Glutamatergic neuron (in vitro differentiated cells): ENCODE data around the gene C19orf44. TPM values are rescaled to one million over a fixed set of nuclear protein-coding genes. Genes with fewer than 3 reads are reported as not detected.
A peak's percentile ranks its signal among the peaks of the same experiment; 100 is the strongest.
"Not testable (repeated sequence)": the region's sequence is repeated elsewhere in the genome, so short reads cannot be mapped to it uniquely, and the experiment has no call there.

Experiments
- DNase-seq: peaks from one replicate; pipeline ENCODE4 v3.0.0; 2022
- H3K27ac Mint-ChIP-seq: one replicate; pipeline ENCODE4 v1.8.0; 2020; ENCODE audit warnings: mild to moderate bottlenecking, mixed read lengths, inconsistent platforms; ENCODE audit not compliant: unreplicated experiment
- H3K27me3 Mint-ChIP-seq: one replicate; pipeline ENCODE4 v1.8.0; 2020; ENCODE audit warnings: mild to moderate bottlenecking, moderate library complexity, mixed read lengths, inconsistent platforms; ENCODE audit not compliant: unreplicated experiment
- H3K36me3 Mint-ChIP-seq: one replicate; pipeline ENCODE4 v1.8.0; 2020; ENCODE audit warnings: mild to moderate bottlenecking, mixed read lengths, inconsistent platforms; ENCODE audit not compliant: unreplicated experiment
- H3K4me1 Mint-ChIP-seq: one replicate; pipeline ENCODE4 v1.8.0; 2020; ENCODE audit warnings: mild to moderate bottlenecking, low read depth, mixed read lengths, inconsistent platforms; ENCODE audit not compliant: unreplicated experiment
- H3K4me3 Mint-ChIP-seq: one replicate; pipeline ENCODE4 v1.8.0; 2020; ENCODE audit warnings: mild to moderate bottlenecking, mixed read lengths, inconsistent platforms; ENCODE audit not compliant: unreplicated experiment
- H3K9me3 Mint-ChIP-seq: one replicate; pipeline ENCODE4 v1.8.0; 2020; ENCODE audit warnings: mild to moderate bottlenecking, moderate library complexity, mixed read lengths, inconsistent platforms; ENCODE audit not compliant: unreplicated experiment
- long read RNA-seq: library from polyadenylated mRNA; unstranded; transcript quantifications from one replicate; pipeline ENCODE4 v2.0.0, GENCODE V29; 2020; ENCODE audit not compliant: unreplicated experiment
- total RNA-seq: library from RNA; stranded (reverse); fragmentation: NEBNext Ultra II Directional; extraction: Animal tissue kit (Norgen Biotek cat#: 25700); gene quantifications from one replicate; pipeline ENCODE4 v1.2.1, GENCODE V29; 2021; ENCODE audit not compliant: unreplicated experiment
- TF ChIP-seq, protein P1 (sequence below): fragments of 200-600 bp; sonication (generic); IDR thresholded peaks from one replicate; pipeline ENCODE4 v1.5.0; 2021; ENCODE audit not compliant: partially characterized antibody, unreplicated experiment

Gene C19orf44
- total RNA-seq: 5.0 TPM
- long read RNA-seq, partial matches to known transcripts: 1 of 3 reads
- long read RNA-seq, other reads (novel, unspliced or antisense): 0 of 3 reads

DNA sequence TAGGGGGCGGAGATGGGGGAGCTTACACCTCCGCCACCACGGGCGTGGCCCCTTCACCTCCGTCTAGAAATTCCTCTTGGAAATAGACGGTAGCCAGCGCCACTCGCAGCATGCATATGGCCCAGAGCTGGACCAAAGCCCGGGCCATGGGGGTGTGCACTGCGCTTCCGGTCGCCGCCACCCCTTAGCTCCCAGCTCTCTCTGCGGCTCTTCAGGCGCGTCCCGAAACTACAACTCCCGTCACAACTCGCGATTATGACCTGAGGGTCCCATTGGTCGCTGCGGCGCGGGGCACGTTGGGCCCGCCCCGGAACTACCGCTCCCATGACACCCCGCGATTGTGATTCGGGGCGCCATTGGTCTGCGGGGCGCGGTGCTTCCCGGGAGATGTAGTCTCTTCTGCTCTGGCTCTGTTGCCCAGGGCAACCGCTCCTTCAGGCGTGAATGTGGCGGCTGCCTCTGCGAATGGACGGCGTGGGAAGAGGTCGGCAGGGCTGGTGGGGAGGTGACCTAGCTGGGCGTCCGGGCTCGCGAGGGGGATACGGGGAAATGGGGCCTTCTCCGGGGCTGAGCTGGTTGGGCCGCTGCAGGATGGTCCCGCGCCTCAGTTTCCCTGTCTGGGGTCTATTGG is at the start of gene C19orf44, which contains the start of gene CALR3:
C19orf44 (plus strand) TSS at position 413 of the 631 bp plus-strand sequence. CDS start 4,399 bp downstream, outside the sequence.
CALR3 (minus strand) TSS at position 186 of the 631 bp plus-strand sequence; CDS start at position 148, 38 bp downstream.
- peaks cover 2% of the 10 kb centered on the region for H3K27me3 Mint-ChIP-seq
- peak within 1 kb of the TSS; percentile 95 for H3K4me3 Mint-ChIP-seq
- TF ChIP-seq, protein P1, sequence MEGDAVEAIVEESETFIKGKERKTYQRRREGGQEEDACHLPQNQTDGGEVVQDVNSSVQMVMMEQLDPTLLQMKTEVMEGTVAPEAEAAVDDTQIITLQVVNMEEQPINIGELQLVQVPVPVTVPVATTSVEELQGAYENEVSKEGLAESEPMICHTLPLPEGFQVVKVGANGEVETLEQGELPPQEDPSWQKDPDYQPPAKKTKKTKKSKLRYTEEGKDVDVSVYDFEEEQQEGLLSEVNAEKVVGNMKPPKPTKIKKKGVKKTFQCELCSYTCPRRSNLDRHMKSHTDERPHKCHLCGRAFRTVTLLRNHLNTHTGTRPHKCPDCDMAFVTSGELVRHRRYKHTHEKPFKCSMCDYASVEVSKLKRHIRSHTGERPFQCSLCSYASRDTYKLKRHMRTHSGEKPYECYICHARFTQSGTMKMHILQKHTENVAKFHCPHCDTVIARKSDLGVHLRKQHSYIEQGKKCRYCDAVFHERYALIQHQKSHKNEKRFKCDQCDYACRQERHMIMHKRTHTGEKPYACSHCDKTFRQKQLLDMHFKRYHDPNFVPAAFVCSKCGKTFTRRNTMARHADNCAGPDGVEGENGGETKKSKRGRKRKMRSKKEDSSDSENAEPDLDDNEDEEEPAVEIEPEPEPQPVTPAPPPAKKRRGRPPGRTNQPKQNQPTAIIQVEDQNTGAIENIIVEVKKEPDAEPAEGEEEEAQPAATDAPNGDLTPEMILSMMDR: no peak
- H3K36me3 Mint-ChIP-seq: peaks cover 2% of the 10 kb centered on the region
- no peaks in the 10 kb centered on the region for H3K4me1 Mint-ChIP-seq
- H3K9me3 Mint-ChIP-seq: peaks cover 2% of the 10 kb centered on the region
- peak within 1 kb of the TSS; percentile 83 for H3K27ac Mint-ChIP-seq
- DNase-seq: peak; percentile 98

DNA sequence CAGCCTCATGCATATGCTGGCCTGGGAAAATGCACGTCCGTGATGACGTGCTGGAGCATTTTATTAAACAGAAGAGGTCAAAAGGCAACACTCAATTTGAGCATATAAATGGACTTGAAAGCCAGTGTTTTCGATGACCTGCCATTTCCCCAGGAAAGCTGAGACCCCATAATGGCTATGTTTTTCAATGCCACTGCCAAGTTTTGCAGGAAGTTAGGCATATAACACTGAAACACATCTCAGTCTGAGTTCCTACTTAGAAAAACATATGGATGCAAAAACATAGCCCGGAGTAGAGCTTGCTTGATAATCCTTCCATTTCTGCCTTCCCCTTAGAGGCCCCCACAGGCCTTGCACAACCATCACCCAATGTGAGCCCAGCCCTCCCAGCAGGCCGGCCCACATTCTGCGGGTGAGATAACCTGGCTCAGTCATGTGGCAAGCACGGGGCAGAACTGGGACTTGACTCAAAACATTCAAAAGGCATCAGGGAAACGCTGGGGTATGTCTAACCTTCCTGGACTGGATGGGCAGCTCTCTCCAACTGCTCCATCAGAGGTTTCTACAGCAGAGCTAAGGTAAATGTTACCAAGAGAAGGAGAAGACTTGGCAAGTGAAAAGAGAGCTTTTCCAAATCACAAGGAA is 49.3 kb upstream of the C19orf44 start:
- DNase-seq: no peak
- TF ChIP-seq, protein P1: no peak
- H3K4me3 Mint-ChIP-seq: no peak overlapping the region
- H3K36me3 Mint-ChIP-seq: no peaks in the 10 kb centered on the region
- H3K4me1 Mint-ChIP-seq: peaks cover 40% of the 10 kb centered on the region
- H3K27me3 Mint-ChIP-seq: peaks cover 6% of the 10 kb centered on the region
- peak overlapping the region; percentile 17 for H3K27ac Mint-ChIP-seq
- peaks cover 2% of the 10 kb centered on the region for H3K9me3 Mint-ChIP-seq

DNA sequence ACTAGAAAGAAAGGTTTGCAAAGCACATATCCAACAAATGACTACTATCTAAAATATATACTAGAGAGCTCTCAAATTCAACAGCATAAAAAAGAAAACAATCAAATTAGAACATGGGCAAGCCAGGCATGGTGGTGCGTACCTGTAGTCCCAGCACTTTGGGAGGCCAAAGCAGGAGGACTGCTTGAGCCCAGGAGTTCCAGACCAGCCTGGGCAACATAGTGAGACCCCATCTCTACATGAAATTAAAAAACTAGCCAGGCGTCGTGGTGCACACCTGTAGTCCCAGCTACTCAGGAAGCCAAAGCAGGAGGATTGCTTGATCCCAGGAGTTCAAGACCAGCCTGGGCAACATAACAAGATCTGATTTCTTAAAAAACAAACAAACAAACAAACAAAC is 47.3 kb upstream of the C19orf44 start:
- not testable (repeated sequence) for H3K4me3 Mint-ChIP-seq, DNase-seq, H3K36me3 Mint-ChIP-seq, H3K9me3 Mint-ChIP-seq, H3K27me3 Mint-ChIP-seq, H3K27ac Mint-ChIP-seq
- peaks cover 31% of the 10 kb centered on the region for H3K4me1 Mint-ChIP-seq

DNA sequence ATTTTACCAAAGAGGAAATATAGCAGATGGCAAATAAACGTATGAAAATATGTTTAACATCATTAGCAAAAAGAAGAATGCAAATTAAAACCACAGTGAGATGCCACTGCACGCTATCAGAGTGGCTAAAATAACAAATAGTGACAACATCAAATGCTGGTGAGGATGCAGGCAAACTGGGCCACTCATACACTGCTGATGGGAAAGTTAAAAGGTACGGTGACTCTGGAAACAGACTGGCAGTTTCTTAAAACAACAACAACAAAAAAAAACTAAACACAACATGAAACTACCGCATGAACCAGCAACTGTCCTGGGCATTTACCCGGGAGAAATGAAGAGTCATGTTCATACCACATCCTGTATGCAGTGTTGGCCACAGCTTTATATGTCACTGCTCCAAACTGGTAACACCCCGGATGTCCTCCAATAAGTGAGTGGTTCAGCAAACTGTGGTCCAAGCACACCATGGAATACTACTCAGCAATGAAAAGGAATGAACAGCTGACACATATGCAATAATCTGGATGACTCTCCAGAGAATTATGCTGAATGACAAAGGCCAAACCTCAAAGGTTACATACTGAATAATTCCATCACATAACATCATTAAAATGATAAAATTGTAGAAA is 46.7 kb upstream of the C19orf44 start:
- no peak overlapping the region for H3K27ac Mint-ChIP-seq
- TF ChIP-seq, protein P1: no peak

DNA sequence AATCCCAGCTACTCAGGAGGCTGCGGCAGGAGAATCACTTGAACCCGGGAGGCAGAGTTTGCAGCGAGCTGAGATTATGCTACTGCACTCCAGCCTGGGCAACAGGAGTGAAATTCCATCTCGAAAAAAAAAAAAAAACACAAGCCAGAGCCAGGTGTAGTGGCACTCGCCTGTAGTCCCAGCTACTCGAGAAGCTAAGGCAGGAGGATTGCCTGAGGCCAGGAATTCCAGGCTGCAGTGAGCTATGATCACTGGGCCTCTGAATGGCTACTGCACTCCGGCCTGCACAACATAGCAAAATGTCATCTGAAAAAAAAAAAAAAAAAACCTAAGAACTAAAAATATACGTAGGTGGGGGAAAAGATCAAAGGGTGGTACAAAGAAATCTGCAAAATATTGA is 43.9 kb upstream of the C19orf44 start:
- Mint-ChIP-seq H3K4me3 (no peak overlapping the region), H3K27ac (no peak overlapping the region), H3K9me3 (peaks cover 8% of the 10 kb centered on the region), H3K27me3 (peaks cover 7% of the 10 kb centered on the region), H3K36me3 (no peaks in the 10 kb centered on the region), H3K4me1 (peaks cover 23% of the 10 kb centered on the region)
- no peak for DNase-seq
- TF ChIP-seq, protein P1: no peak

More for the DNA sequence above, 46.7 kb upstream of the C19orf44 start:
- Mint-ChIP-seq H3K4me3 (no peak overlapping the region), H3K27me3 (peaks cover 2% of the 10 kb centered on the region), H3K9me3 (no peaks in the 10 kb centered on the region), H3K4me1 (peaks cover 31% of the 10 kb centered on the region), H3K36me3 (no peaks in the 10 kb centered on the region)
- DNase-seq: no peak
